ENCODE measurements around the gene NEU2. TPM values are rescaled to one million over a fixed set of nuclear protein-coding genes. Genes with fewer than 3 reads are reported as not detected.

Gene NEU2
- total and polyA plus RNA-seq, 2 of the 13 experiments (the other 11 are each of a cell fraction or from before 2014, with no cell fraction given): not detected

GRCh38 chr2:233063269-233063975 lies 30.9 kb downstream of the NEU2 start (continued):
- 0 out of 2 replicates have a peak, but pooled peaks have one; percentile 78 for TF ChIP-seq KIAA2018 (CRISPR knock-in tag; IDR thresholded peaks at IDR 0.05; ENCODE audit: borderline replicate concordance)
- TF ChIP-seq STAT6 (CRISPR knock-in tag; IDR thresholded peaks at IDR 0.05; ENCODE audit: borderline replicate concordance): peak; percentile 52; the same call in 1 of the 2 replicates
- TF ChIP-seq ZNF530 (CRISPR knock-in tag; IDR thresholded peaks at IDR 0.05; ENCODE audit: low read depth): no peak
- TF ChIP-seq ZNF615 (CRISPR knock-in tag; IDR thresholded peaks at IDR 0.05; ENCODE audit: borderline replicate concordance): peak; percentile 77; the same call in 1 of the 2 replicates
- no peak for TF ChIP-seq SRSF1 (optimal IDR thresholded peaks at IDR 0.05; ENCODE audit: low read depth, low read length)
- no peak for TF ChIP-seq TRIM22 (IDR thresholded peaks at IDR 0.05)
- TF ChIP-seq HNRNPH1 (optimal IDR thresholded peaks at IDR 0.05; ENCODE audit: low read depth, low read length): no peak
- no peak for TF ChIP-seq SRF (IDR thresholded peaks at IDR 0.05; ENCODE audit: low read depth, low read length)
- no peak for TF ChIP-seq ZNF776 (CRISPR knock-in tag; IDR thresholded peaks at IDR 0.05)
- peak; percentile 94 for TF ChIP-seq U2AF1 (optimal IDR thresholded peaks at IDR 0.05; ENCODE audit: low read depth, low read length)
- TF ChIP-seq RAD21 (CRISPR knock-in tag; IDR thresholded peaks at IDR 0.05): peak; percentile 48; the same call in 1 of the 2 replicates
- no peak for TF ChIP-seq ZNF296 (CRISPR knock-in tag; conservative IDR thresholded peaks at IDR 0.05)
- TF ChIP-seq IRF1 (CRISPR knock-in tag; IDR thresholded peaks at IDR 0.05; ENCODE audit: low read depth): no peak
- TF ChIP-seq ZNF691 (CRISPR knock-in tag; IDR thresholded peaks at IDR 0.05; ENCODE audit: borderline replicate concordance, low read depth): peak; percentile 45; the same call in 1 of the 2 replicates

Data from HepG2 (cell line).